Coronary artery (tissue), 2 donors: ENCODE data around the gene IDUA.

Experiments used
- DNase-seq: peaks from one replicate; pipeline ENCODE4 v3.0.0-alpha.2; 2017; ENCODE audit warnings: low spot score
- H3K27ac ChIP-seq, 2 donors: fragments of 200-600 bp; sonication (generic); one replicate each; pipeline ENCODE4 v1.5.1; 2016 to 2019
- H3K4me3 ChIP-seq: fragments of 200-600 bp; sonication (generic); 2 replicates; pipeline ENCODE4 v1.5.1; 2016; ENCODE audit warnings: mild to moderate bottlenecking, moderate library complexity
- CTCF ChIP-seq: fragments of 200-600 bp; sonication (generic); IDR thresholded peaks from one replicate; pipeline ENCODE4 v1.5.1; 2019; ENCODE audit warnings: antibody characterized with exemption

The IDUA gene

GRCh38 chr4:1029529-1029928, 42.7 kb downstream of the IDUA start:
- DNase-seq = no peak
- no peak overlapping the region for H3K4me3 ChIP-seq
- TF ChIP-seq CTCF = no peak
- no peak overlapping the region for H3K27ac ChIP-seq

- TF ChIP-seq CTCF = no peak
- no peak for DNase-seq
- Histone ChIP-seq H3K27ac (no peak overlapping the region), H3K4me3 (no peak overlapping the region)
Measured at GRCh38 chr4:1030031-1030430, 43.2 kb downstream of the IDUA start.

GRCh38 chr4:1030559-1030958, 43.7 kb downstream of the IDUA start:
- no peak overlapping the region for H3K4me3 ChIP-seq
- H3K27ac ChIP-seq = no peak overlapping the region
- DNase-seq = no peak
- TF ChIP-seq CTCF = no peak

GRCh38 chr4:1031346-1031745, 44.5 kb downstream of the IDUA start:
- no peak for DNase-seq
- Histone ChIP-seq H3K27ac (no peak overlapping the region), H3K4me3 (no peak overlapping the region)
- TF ChIP-seq CTCF = no peak

GRCh38 chr4:1031956-1032795, 45.3 kb downstream of the IDUA start:
- DNase-seq = no peak
- no peak overlapping the region for H3K27ac ChIP-seq
- no peak for TF ChIP-seq CTCF
- H3K4me3 ChIP-seq = no peak overlapping the region

GRCh38 chr4:1032861-1033260, 46.0 kb downstream of the IDUA start:
- no peak for DNase-seq
- H3K27ac ChIP-seq = peak overlapping the region in 1 of 2 donors; percentile 88
- H3K4me3 ChIP-seq = no peak overlapping the region
- no peak for TF ChIP-seq CTCF

- peak overlapping the region; percentile 60 for H3K4me3 ChIP-seq
- peak overlapping the region; percentile 36 to 88 for H3K27ac ChIP-seq
- TF ChIP-seq CTCF = no peak
- DNase-seq = no peak
Measured at GRCh38 chr4:1033840-1034551, 47.2 kb downstream of the IDUA start.
